Measurements from ENCODE around the gene ALG6. TPM values are rescaled to one million over a fixed set of nuclear protein-coding genes. Genes with fewer than 3 reads are reported as not detected.

The ALG6 gene
- total RNA-seq, 4 donors from 2014 or later: 6.8 to 16.5 (median 13.0) TPM

- Histone ChIP-seq H3K4me1 (no peaks in the 10 kb centered on the region), H3K4me3 (no peak overlapping the region), H3K27ac (no peak overlapping the region), H3K9me3 (no peaks in the 10 kb centered on the region), H3K27me3 (no peaks in the 10 kb centered on the region), H3K36me3 (no peaks in the 10 kb centered on the region)
- no peak for DNase-seq
- intact Hi-C loops (cut with DNase I): no loop called here
- 89 to 100% methylated on average over 2 of the region's 2 CpGs for WGBS, 2 donors
- TF ChIP-seq POLR2A (IDR thresholded peaks at IDR 0.05): no peak
- TF ChIP-seq CTCF (IDR thresholded peaks at IDR 0.05): no peak
Observed at GRCh38 chr1:63453232-63453631, 85.8 kb downstream of the ALG6 start.

- no peak for TF ChIP-seq CTCF (IDR thresholded peaks at IDR 0.05)
- TF ChIP-seq POLR2A (IDR thresholded peaks at IDR 0.05): no peak
- Histone ChIP-seq H3K36me3 (no peaks in the 10 kb centered on the region), H3K9me3 (no peaks in the 10 kb centered on the region), H3K27ac (no peak overlapping the region), H3K27me3 (no peaks in the 10 kb centered on the region), H3K4me3 (no peak overlapping the region), H3K4me1 (no peaks in the 10 kb centered on the region)
- no peak for DNase-seq
- intact Hi-C loops (cut with DNase I): no loop called here
Observed at GRCh38 chr1:63454269-63454668, 86.8 kb downstream of the ALG6 start.

GRCh38 chr1:63458750-63459149 lies 91.3 kb downstream of the ALG6 start:
- Histone ChIP-seq H3K27ac (no peak overlapping the region), H3K9me3 (peaks cover 0 to 12% (median 4%) of the 10 kb centered on the region in 3 donors), H3K4me3 (no peak overlapping the region), H3K27me3 (no peaks in the 10 kb centered on the region), H3K36me3 (no peaks in the 10 kb centered on the region), H3K4me1 (no peaks in the 10 kb centered on the region)
- TF ChIP-seq CTCF (IDR thresholded peaks at IDR 0.05) (no peak), POLR2A (IDR thresholded peaks at IDR 0.05) (no peak)
- DNase-seq: no peak
- intact Hi-C loops (cut with DNase I): no loop called here

GRCh38 chr1:63461661-63462230 lies 94.3 kb downstream of the ALG6 start:
- Histone ChIP-seq H3K27ac (no peak overlapping the region), H3K9me3 (peaks cover 0 to 12% (median 4%) of the 10 kb centered on the region in 3 donors), H3K36me3 (no peaks in the 10 kb centered on the region), H3K4me1 (no peaks in the 10 kb centered on the region), H3K4me3 (no peak overlapping the region), H3K27me3 (no peaks in the 10 kb centered on the region)
- TF ChIP-seq POLR2A (IDR thresholded peaks at IDR 0.05) (no peak), CTCF (IDR thresholded peaks at IDR 0.05) (no peak)
- no peak for DNase-seq
- intact Hi-C loops (cut with DNase I): no loop called here
- WGBS, 2 donors: 100% methylated on average over 1 of the region's 1 CpG

GRCh38 chr1:63463248-63463647 lies 95.8 kb downstream of the ALG6 start:
- peaks cover 0 to 12% (median 4%) of the 10 kb centered on the region in 3 donors for H3K9me3 ChIP-seq
- 67 to 76% methylated on average over 3 of the region's 3 CpGs for WGBS, 2 donors
- H3K27ac ChIP-seq: no peak overlapping the region
- no peak overlapping the region for H3K4me3 ChIP-seq
- no peaks in the 10 kb centered on the region for H3K27me3 ChIP-seq
- no peaks in the 10 kb centered on the region for H3K4me1 ChIP-seq
- intact Hi-C loops (cut with DNase I): no loop called here
- DNase-seq: no peak
- no peaks in the 10 kb centered on the region for H3K36me3 ChIP-seq
- TF ChIP-seq POLR2A (IDR thresholded peaks at IDR 0.05): no peak
- no peak for TF ChIP-seq CTCF (IDR thresholded peaks at IDR 0.05)

Data from esophagus squamous epithelium (tissue), 5 donors.